ENCODE measurements around the gene FKBP4. TPM values are rescaled to one million over a fixed set of nuclear protein-coding genes. Genes with fewer than 3 reads are reported as not detected.

Gene FKBP4
- total and polyA plus RNA-seq, 9 of the 15 experiments (the other 6 are each of a cell fraction or from before 2014, with no cell fraction given), result 16.3 to 154 (median 90.1) TPM

DNA sequence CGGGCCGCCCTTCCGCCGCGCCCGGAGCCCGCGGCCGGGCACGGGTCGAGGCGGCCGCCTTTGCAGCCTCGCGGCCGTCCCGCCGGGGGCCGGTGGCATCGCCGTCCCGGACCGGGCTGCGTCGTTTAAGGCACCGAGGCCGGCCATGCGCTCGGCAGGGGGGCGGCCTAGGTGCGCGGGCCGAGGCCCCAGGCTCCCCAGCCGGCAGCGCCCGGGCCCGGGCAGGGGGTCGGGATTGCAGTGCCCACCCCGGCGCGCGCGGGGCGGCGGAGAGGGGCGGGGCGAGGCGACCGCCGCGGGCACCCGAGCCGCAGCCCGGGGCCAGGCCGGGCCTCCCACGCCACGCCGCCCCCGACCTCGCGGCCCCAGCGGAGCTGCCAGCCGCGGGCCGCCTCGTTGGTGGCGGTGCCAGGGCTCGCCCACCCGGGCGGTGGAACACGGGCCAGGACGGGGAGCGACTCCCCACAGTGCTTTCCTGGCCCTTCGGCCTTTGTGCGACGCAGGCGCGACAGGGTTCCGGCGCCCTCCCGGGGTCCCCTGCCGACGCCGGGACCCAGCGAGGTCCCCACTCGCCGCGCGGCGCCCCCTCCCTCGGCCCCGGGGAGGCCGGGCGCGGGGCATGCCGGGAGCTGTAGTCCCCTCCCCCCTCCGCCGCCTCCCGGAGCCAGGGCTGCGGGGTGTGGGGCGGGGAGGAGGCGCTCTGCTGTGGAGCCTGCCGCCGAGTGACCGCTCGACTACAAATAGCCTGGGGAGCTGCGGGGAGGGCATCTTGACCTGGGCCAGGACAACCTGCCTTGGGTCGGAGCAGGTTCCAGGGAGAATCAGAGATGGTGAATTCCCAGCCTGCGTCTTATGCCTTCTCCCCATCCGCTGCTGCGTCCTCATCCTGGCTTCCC is 769 bp downstream of the FKBP4 start (continued):
- TF ChIP-seq, protein P1, sequence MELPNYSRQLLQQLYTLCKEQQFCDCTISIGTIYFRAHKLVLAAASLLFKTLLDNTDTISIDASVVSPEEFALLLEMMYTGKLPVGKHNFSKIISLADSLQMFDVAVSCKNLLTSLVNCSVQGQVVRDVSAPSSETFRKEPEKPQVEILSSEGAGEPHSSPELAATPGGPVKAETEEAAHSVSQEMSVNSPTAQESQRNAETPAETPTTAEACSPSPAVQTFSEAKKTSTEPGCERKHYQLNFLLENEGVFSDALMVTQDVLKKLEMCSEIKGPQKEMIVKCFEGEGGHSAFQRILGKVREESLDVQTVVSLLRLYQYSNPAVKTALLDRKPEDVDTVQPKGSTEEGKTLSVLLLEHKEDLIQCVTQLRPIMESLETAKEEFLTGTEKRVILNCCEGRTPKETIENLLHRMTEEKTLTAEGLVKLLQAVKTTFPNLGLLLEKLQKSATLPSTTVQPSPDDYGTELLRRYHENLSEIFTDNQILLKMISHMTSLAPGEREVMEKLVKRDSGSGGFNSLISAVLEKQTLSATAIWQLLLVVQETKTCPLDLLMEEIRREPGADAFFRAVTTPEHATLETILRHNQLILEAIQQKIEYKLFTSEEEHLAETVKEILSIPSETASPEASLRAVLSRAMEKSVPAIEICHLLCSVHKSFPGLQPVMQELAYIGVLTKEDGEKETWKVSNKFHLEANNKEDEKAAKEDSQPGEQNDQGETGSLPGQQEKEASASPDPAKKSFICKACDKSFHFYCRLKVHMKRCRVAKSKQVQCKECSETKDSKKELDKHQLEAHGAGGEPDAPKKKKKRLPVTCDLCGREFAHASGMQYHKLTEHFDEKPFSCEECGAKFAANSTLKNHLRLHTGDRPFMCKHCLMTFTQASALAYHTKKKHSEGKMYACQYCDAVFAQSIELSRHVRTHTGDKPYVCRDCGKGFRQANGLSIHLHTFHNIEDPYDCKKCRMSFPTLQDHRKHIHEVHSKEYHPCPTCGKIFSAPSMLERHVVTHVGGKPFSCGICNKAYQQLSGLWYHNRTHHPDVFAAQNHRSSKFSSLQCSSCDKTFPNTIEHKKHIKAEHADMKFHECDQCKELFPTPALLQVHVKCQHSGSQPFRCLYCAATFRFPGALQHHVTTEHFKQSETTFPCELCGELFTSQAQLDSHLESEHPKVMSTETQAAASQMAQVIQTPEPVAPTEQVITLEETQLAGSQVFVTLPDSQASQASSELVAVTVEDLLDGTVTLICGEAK (IDR thresholded peaks at IDR 0.05), result no peak
- TF ChIP-seq, protein P1 (CRISPR knock-in tag; IDR thresholded peaks at IDR 0.05), result no peak
- TF ChIP-seq RBFOX2 (IDR thresholded peaks at IDR 0.05; ENCODE audit: low read depth, low read length) (peak; percentile 63), JUNB (CRISPR knock-in tag; conservative IDR thresholded peaks at IDR 0.05) (no peak), PHF8 (IDR thresholded peaks at IDR 0.05; ENCODE audit: borderline replicate concordance, low read length) (peak; percentile 17; the same call in 1 of the 2 replicates), FOXJ2 (tag; IDR thresholded peaks at IDR 0.05) (no peak)
- TF ChIP-seq, protein P2, sequence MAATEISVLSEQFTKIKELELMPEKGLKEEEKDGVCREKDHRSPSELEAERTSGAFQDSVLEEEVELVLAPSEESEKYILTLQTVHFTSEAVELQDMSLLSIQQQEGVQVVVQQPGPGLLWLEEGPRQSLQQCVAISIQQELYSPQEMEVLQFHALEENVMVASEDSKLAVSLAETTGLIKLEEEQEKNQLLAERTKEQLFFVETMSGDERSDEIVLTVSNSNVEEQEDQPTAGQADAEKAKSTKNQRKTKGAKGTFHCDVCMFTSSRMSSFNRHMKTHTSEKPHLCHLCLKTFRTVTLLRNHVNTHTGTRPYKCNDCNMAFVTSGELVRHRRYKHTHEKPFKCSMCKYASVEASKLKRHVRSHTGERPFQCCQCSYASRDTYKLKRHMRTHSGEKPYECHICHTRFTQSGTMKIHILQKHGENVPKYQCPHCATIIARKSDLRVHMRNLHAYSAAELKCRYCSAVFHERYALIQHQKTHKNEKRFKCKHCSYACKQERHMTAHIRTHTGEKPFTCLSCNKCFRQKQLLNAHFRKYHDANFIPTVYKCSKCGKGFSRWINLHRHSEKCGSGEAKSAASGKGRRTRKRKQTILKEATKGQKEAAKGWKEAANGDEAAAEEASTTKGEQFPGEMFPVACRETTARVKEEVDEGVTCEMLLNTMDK (IDR thresholded peaks at IDR 0.05; ENCODE audit: borderline replicate concordance, insufficient read depth, low read depth, low read length, poor library complexity, severe bottlenecking), result peak; percentile 14
- TF ChIP-seq, protein P3, sequence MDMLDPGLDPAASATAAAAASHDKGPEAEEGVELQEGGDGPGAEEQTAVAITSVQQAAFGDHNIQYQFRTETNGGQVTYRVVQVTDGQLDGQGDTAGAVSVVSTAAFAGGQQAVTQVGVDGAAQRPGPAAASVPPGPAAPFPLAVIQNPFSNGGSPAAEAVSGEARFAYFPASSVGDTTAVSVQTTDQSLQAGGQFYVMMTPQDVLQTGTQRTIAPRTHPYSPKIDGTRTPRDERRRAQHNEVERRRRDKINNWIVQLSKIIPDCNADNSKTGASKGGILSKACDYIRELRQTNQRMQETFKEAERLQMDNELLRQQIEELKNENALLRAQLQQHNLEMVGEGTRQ (CRISPR knock-in tag; IDR thresholded peaks at IDR 0.05), result no peak
- TF ChIP-seq, protein P4, sequence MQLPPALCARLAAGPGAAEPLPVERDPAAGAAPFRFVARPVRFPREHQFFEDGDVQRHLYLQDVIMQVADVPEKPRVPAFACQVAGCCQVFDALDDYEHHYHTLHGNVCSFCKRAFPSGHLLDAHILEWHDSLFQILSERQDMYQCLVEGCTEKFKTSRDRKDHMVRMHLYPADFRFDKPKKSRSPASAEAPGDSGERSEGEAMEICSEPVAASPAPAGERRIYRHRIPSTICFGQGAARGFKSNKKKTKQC (CRISPR knock-in tag; IDR thresholded peaks at IDR 0.05), result no peak
- TF ChIP-seq, protein P5, sequence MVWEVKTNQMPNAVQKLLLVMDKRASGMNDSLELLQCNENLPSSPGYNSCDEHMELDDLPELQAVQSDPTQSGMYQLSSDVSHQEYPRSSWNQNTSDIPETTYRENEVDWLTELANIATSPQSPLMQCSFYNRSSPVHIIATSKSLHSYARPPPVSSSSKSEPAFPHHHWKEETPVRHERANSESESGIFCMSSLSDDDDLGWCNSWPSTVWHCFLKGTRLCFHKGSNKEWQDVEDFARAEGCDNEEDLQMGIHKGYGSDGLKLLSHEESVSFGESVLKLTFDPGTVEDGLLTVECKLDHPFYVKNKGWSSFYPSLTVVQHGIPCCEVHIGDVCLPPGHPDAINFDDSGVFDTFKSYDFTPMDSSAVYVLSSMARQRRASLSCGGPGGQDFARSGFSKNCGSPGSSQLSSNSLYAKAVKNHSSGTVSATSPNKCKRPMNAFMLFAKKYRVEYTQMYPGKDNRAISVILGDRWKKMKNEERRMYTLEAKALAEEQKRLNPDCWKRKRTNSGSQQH (CRISPR knock-in tag; IDR thresholded peaks at IDR 0.05), result no peak
